GM19463 (cell line): ENCODE data around the gene SMPD4.
"Not testable (repeated sequence)": the region's sequence is repeated elsewhere in the genome, so short reads cannot be mapped to it uniquely, and the experiment has no call there.

Source experiments
- ATAC-seq: cut with Tn5 transposase; IDR thresholded peaks from one replicate; pipeline ENCODE4 v1.9.1; 2021; ENCODE audit warnings: mild to moderate bottlenecking, moderate library complexity; ENCODE audit not compliant: unreplicated experiment

Gene SMPD4

DNA sequence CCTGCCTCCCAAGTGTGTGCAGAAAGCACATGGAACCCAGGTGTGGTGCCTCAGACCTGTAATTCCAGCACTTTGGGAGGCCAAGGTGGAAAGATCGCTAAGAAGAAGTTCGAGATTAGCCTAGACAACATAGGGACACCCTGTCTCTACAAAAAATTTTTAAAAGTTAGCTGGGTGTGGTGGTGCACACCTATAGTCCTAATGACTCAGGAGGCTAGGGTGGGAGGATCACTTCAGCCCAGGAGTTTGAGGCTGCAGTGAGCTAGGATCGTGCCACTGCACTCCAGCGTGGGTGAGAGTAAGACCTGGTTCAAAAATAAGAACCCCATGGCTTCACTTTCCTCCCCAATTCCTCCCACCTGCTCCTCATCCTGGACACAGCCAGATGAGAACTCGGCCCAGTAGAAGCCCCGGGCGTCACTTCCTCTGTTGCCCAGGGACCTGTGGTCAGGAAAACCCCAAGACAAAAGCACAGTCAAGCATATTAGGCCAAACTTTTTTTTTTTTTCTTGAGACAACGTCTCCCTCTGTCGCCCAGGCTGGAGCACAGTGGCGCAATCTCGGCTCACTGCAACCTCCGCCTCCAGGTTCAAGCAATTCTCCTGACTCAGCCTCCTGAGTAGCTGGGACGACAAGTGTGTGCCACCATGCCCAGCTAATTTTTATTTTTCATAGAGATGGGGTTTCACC is 23.4 kb downstream of the SMPD4 start:
- peak; percentile 80 for ATAC-seq

DNA sequence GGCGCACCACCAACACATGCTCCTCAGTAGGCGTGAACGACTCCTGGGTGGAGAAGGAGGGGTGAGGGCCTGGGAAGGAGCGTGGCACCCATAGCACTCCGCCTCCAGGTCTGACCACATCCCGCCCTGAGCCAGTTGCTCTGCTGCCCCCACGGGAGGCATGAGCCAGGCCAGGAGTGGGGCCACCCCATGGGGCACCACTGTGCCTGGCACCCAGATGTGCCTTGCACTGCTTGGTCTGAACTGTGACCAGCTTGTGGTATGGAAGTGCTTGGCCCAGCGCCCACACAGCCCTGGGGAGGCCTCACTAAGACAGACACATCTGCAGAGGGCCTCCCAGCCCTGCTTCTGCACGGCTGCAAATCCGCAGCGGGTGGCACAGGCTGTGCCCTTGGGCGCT is 24.0 kb downstream of the SMPD4 start:
- peak; percentile 38 for ATAC-seq

- no peak for ATAC-seq
Observed at GRCh38 chr2:130156624-130157004, 24.8 kb downstream of the SMPD4 start.

DNA sequence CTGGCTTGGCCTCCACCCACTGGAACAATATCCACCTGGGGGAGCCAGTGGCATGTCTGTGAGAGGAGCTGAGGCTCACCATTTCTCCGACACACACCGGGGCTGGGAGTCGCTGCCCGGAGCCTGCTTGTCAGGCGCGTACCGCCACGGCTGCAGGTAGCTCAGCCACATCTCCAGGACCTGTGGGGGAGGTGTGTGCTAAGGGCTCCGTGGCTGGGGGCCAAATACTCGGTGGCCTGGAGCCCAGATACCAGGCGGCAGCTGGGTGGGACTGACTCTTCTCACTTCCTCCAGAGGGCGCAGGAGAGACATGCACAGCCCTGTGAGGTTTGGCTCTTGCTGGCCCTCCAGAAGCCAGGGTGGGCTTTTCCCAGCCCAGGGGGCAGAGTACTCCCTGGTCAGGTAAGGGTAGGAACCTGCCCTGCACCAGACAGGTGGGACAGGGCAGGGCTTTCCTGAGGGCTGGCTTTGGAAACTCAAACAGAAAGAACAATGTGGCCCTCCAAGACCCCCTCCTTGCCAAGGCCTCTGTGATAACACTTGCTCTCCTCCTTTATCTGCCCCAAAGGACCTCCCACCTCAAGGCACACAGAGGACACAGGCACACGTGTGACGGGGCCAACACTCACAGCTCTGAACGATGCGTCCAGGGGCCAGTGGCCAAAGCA is 25.3 kb downstream of the SMPD4 start:
- not testable (repeated sequence) for ATAC-seq

- no peak for ATAC-seq
Observed at GRCh38 chr2:130154773-130155765, 26.3 kb downstream of the SMPD4 start.

GRCh38 chr2:130154423-130154770 is 27.0 kb downstream of the SMPD4 start:
- not testable (repeated sequence) for ATAC-seq

DNA sequence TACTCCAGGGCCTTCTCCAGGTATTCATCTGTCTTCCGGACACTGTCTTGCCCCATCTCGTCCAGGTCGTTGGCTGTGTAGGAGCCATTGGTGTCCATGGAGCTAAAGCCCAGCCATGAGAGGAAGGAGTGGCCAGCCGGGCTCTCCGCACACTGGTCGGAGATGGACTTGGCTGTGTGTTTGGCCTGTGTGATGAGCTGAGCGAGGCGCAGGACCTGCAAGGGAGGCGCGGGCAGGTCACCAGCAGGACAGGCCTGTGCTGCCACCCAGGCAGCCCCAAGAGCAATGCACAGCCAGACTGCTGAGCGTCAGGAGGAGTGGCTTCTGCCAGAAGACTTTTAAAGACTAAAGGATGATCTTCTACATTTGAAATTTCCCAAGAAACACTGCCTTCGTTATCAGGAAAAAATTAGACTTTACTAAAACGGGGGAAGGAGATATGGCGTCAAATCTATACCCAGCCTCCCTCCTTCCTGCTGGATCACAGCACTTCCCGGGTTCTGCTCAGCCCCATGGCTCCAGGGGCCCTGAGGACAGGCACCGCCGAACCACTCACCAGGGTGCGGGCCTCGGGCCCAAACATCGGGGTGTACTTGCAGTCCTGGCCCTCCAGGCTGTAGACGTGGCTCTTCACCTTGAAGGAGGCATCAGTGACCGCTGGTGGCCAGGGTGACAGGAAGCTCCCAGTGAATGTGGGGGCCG is 27.5 kb downstream of the SMPD4 start:
- ATAC-seq: not testable (repeated sequence)

DNA sequence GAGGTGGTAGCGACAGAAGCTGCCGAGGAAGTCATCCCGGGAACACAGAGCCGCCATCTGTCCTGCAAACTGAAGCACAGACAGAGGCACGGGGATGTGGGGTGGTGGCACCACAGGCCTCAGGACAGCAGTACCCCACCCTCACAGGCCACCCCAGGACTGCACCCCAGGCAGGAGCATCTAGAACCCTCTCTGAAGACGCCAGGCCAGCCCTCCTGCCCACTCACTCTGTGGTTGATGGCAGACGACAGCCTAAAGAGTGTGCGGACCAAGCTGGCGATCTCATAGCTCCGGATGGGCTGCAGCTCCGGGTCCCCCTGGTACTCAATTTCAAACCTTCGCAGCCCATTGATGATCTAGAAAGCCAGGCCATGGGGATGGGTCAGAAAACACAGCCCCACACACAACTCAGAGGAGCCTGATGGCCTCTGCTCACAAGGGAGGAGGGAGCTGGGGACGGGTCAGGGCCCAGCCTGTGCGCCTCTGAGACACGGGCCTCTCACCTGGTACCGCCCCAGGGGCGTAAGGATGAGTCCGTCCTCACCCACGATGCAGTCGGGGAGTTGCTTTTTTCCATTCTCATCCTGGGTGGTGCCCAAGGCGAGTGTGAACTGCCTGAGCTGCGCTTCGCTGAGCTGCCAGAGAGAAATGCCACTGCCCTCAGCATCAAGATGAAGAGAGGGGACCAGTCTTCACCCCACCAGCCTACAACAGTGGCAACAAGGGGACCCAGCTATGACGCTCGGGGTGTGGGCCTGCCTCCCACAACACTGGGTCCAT is 28.4 kb downstream of the SMPD4 start:
- no peak for ATAC-seq

- not testable (repeated sequence) for ATAC-seq
Observed at GRCh38 chr2:130152136-130152815, 29.1 kb downstream of the SMPD4 start.

- ATAC-seq: not testable (repeated sequence)
Observed at GRCh38 chr2:130151145-130151512, 30.3 kb downstream of the SMPD4 start.

DNA sequence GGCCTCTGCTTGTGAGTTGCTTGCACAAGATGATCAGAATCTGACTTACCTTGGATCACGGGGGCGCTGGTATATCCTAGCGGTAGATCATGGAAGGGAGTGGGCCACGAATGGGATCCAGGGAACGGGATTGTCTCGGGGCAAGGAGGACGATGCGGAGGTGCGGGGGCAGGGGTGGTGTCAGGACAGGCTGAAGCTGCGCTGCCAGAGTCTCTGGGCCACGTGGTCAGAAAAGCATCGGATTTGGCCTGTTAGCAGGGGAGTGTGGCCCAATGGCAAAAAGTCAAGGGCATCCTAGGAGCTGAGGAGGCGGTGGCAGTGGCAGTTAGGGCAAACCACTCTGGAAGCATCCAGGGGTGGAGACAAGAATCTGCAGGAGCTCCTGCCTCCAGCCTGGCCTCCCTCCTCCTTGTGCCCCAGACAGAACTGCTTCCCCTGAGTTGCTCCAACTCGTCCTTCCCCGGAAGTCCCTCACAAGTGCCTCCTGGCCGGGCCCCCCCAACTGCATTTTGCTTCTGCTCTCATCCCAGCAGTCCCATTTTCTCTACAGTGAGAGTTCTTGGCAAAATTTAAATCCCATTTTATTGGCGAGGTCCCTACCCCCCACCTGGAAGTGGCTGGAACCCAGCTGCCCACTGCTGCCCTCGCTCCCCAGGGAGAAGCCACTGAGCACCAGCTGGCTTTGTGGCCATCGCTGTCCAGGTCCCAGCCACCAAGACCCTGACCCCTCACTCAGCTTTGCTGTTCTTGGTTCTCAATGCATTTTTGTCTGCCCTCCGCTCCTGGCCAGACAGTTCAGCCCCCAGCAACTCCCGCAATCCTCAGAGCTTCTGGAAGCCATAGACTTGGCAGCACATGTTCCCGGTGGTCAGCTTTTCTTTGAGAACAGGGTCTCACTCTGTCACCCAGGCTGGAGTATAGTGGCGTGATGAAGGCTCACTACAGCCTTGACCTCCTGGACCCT is 30.9 kb downstream of the SMPD4 start:
- ATAC-seq: no peak

GRCh38 chr2:130148515-130148914 is 32.9 kb downstream of the SMPD4 start:
- ATAC-seq: not testable (repeated sequence)

- peak; percentile 96 for ATAC-seq
Observed at GRCh38 chr2:130145006-130145414, 36.4 kb downstream of the SMPD4 start, which contains the start of gene CCDC74B. CCDC74B (minus strand) TSS chr2:130145112; CDS start chr2:130144996, 116 bp downstream.

GRCh38 chr2:130143266-130144039 is 37.9 kb downstream of the SMPD4 start:
- ATAC-seq: not testable (repeated sequence)

GRCh38 chr2:130142396-130143265 is 38.8 kb downstream of the SMPD4 start:
- not testable (repeated sequence) for ATAC-seq

DNA sequence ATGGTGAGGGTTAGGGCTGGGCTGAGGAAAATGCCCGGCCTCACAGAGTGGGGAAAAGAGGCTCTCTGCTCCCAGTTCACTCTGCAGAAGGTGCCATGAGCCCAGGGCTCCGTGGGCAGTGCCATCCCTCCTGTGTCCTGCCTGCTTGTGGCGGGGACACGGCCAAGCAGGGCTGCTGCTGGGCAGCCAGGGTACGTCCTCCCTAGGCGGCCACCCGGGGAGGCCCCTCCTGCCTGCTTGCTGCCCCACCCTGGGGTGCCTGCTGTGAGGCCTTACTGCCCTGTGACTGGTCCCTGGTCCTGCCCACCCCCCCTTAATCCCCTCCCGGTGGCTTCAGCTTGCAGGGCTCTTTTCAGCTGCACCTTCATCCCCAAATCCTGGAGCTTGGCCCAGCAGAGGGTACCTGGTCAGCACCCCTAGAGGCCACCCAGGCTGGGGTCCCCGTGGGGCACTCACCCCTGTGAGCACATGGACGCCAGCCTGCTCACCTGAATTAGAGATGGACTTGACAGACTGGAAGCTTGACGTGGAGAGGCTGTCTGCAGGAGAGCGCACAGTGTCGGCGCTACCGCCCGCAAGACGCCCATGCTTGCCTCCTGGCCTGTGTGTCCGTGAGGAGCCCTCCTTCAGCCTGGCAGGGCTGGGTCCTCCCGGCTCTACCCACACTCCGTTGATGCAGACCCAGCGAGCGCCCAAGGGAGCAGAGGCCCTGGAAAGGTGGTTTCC is 39.6 kb downstream of the SMPD4 start:
- ATAC-seq: not testable (repeated sequence)
